GM12892 (cell line): ENCODE results near the gene RFX8.

ENCODE experiments used
- POLR2A ChIP-seq: IDR thresholded peaks from 2 replicates; pipeline ENCODE4 v1.6.1; 2011; ENCODE audit warnings: low read depth, low read length, control low read depth
- POLR2AphosphoS5 ChIP-seq: IDR thresholded peaks from 2 replicates; pipeline ENCODE4 v1.6.1; 2011; ENCODE audit warnings: low read depth, low read length, control low read depth
- TAF1 ChIP-seq: IDR thresholded peaks from 2 replicates; pipeline ENCODE4 v1.6.1; 2011; ENCODE audit warnings: low read depth, mild to moderate bottlenecking, control low read depth, low read length, borderline replicate concordance

- TF ChIP-seq POLR2A: no peak
- no peak for TF ChIP-seq POLR2AphosphoS5
- TF ChIP-seq TAF1: no peak
These were observed 118.9 kb downstream of the RFX8 start for GRCh38 chr2:101356055-101356454.
